Measurements from ENCODE around the gene HOXC6. TPM values are rescaled to one million over a fixed set of nuclear protein-coding genes. Genes with fewer than 3 reads are reported as not detected.
A peak's percentile ranks its signal among the peaks of the same experiment; 100 is the strongest.

The HOXC6 gene
- total and polyA plus RNA-seq, 9 of the 15 experiments (the other 6 are each of a cell fraction or from before 2014, with no cell fraction given): 0.06 to 4.0 (median 1.4) TPM

GRCh38 chr12:53995378-53996239 lies 32.6 kb upstream of the HOXC6 start (continued):
- TF ChIP-seq, protein P1, sequence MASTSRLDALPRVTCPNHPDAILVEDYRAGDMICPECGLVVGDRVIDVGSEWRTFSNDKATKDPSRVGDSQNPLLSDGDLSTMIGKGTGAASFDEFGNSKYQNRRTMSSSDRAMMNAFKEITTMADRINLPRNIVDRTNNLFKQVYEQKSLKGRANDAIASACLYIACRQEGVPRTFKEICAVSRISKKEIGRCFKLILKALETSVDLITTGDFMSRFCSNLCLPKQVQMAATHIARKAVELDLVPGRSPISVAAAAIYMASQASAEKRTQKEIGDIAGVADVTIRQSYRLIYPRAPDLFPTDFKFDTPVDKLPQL (IDR thresholded peaks at IDR 0.05; ENCODE audit: extremely low read depth, insufficient read length): no peak
- TF ChIP-seq RNF2 (IDR thresholded peaks at IDR 0.05): 0 out of 2 replicates have a peak, but pooled peaks have one; percentile 24
- peak in 2 of 3 experiments; percentile 72 to 86 for TF ChIP-seq YY1 (IDR thresholded peaks at IDR 0.05; ENCODE audit: borderline replicate concordance in 1 of 3, control insufficient read depth in 1 of 3, extremely low read depth in 1 of 3, insufficient read depth in 3 of 3, insufficient read length in 1 of 3, insufficient replicate concordance in 2 of 3, low read depth in 1 of 3, low read length in 2 of 3)
- peak; percentile 24; the same call in 1 of the 2 replicates for TF ChIP-seq JUND (IDR thresholded peaks at IDR 0.05; ENCODE audit: borderline replicate concordance, low read depth, low read length)
- no peak; the same call in 2 of the 3 replicates for TF ChIP-seq JUND (tag; IDR thresholded peaks at IDR 0.05; ENCODE audit: borderline replicate concordance, low read depth, low read length)
- peak; percentile 84 for TF ChIP-seq POLR2AphosphoS5 (IDR thresholded peaks at IDR 0.05; ENCODE audit: control insufficient read depth, insufficient read depth, low read depth, low read length)
- TF ChIP-seq TCF7L2 (IDR thresholded peaks at IDR 0.05; ENCODE audit: low read depth, low read length): no peak
- TF ChIP-seq POLR2A (conservative IDR thresholded peaks at IDR 0.05): peak; percentile 90
- TF ChIP-seq PHF20 (IDR thresholded peaks at IDR 0.05; ENCODE audit: partially characterized antibody): peak; percentile 65
- peak; percentile 90 for TF ChIP-seq SMAD4 (CRISPR knock-in tag; conservative IDR thresholded peaks at IDR 0.05)
- peak; percentile 94 for TF ChIP-seq ETV5 (CRISPR knock-in tag; IDR thresholded peaks at IDR 0.05; ENCODE audit: low read depth)
- peak; percentile 68; the same call in 1 of the 2 replicates for TF ChIP-seq NKRF (IDR thresholded peaks at IDR 0.05; ENCODE audit: borderline replicate concordance)
- peak; percentile 48; the same call in 1 of the 2 replicates for TF ChIP-seq TGIF2 (CRISPR knock-in tag; IDR thresholded peaks at IDR 0.05)
- TF ChIP-seq EP400 (IDR thresholded peaks at IDR 0.05): peak; percentile 76; the same call in 1 of the 2 replicates
- TF ChIP-seq DPF2 (IDR thresholded peaks at IDR 0.05): peak; percentile 17; the same call in 1 of the 2 replicates
- TF ChIP-seq ZNF639 (CRISPR knock-in tag; conservative IDR thresholded peaks at IDR 0.05 in 1 of 2, IDR thresholded peaks at IDR 0.05 in 1 of 2): peak in 1 of 2 experiments; percentile 52; a peak in 2 of 4 replicates
- TF ChIP-seq FOXP1 (CRISPR knock-in tag; IDR thresholded peaks at IDR 0.05): peak; percentile 51
- TF ChIP-seq ZNF347 (CRISPR knock-in tag; IDR thresholded peaks at IDR 0.05; ENCODE audit: low read depth): no peak
- no peak for TF ChIP-seq FOXJ3 (CRISPR knock-in tag; IDR thresholded peaks at IDR 0.05)
- TF ChIP-seq, protein P2, sequence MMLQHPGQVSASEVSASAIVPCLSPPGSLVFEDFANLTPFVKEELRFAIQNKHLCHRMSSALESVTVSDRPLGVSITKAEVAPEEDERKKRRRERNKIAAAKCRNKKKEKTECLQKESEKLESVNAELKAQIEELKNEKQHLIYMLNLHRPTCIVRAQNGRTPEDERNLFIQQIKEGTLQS (IDR thresholded peaks at IDR 0.05): no peak
- TF ChIP-seq, protein P2 (CRISPR knock-in tag; conservative IDR thresholded peaks at IDR 0.05): no peak
